Neuron (in vitro differentiated cells): ENCODE results near the gene DKK2.
A peak's percentile ranks its signal among the peaks of the same experiment; 100 is the strongest.

Experiments
- H2AFZ ChIP-seq: one replicate; pipeline ENCODE4 v1.6.1; 2013; ENCODE audit warnings: low read depth, mild to moderate bottlenecking, inconsistent platforms, low read length, moderate library complexity
- H3K27me3 ChIP-seq: one replicate; pipeline ENCODE4 v1.6.1; 2013; ENCODE audit warnings: low read length; ENCODE audit not compliant: insufficient read depth
- H3K36me3 ChIP-seq: one replicate; pipeline ENCODE4 v1.6.1; 2013; ENCODE audit warnings: low read length; ENCODE audit not compliant: insufficient read depth
- H3K4me1 ChIP-seq: one replicate; pipeline ENCODE4 v1.6.1; 2013; ENCODE audit warnings: low read length; ENCODE audit not compliant: insufficient read depth
- H3K4me3 ChIP-seq: 2 replicates; pipeline ENCODE4 v1.5.1; 2013; ENCODE audit warnings: mild to moderate bottlenecking, low read length, moderate library complexity
- H3K9me3 ChIP-seq: one replicate; pipeline ENCODE4 v1.6.1; 2013; ENCODE audit warnings: low read length

The DKK2 gene

GRCh38 chr4:107035819-107036583, at the start of gene DKK2:
Gene DKK2, minus strand, starts transcription at chr4:107036313. Its CDS starts 722 bp downstream, at chr4:107035591.
- peaks cover 42% of the 10 kb centered on the region for H3K27me3 ChIP-seq

GRCh38 chr4:107077192-107077591, 41.1 kb upstream of the DKK2 start:
- H3K9me3 ChIP-seq = no peaks in the 10 kb centered on the region
- no peaks in the 10 kb centered on the region for H3K36me3 ChIP-seq
- no peak overlapping the region for H3K4me3 ChIP-seq
- no peaks in the 10 kb centered on the region for H3K27me3 ChIP-seq
- no peak overlapping the region for H2AFZ ChIP-seq
- no peaks in the 10 kb centered on the region for H3K4me1 ChIP-seq

More at GRCh38 chr4:107035819-107036583, at the start of gene DKK2:
- peak within 1 kb of the TSS; percentile 54 for H3K4me3 ChIP-seq
- H3K4me1 ChIP-seq = peaks cover 34% of the 10 kb centered on the region
- no peaks in the 10 kb centered on the region for H3K36me3 ChIP-seq
- H2AFZ ChIP-seq = peak within 1 kb of the TSS; percentile 59
- H3K9me3 ChIP-seq = no peaks in the 10 kb centered on the region

- H3K36me3 ChIP-seq = no peaks in the 10 kb centered on the region
- no peak overlapping the region for H2AFZ ChIP-seq
- no peaks in the 10 kb centered on the region for H3K27me3 ChIP-seq
- no peaks in the 10 kb centered on the region for H3K4me1 ChIP-seq
- H3K9me3 ChIP-seq = no peaks in the 10 kb centered on the region
- H3K4me3 ChIP-seq = no peak overlapping the region
Observed at GRCh38 chr4:107072836-107073736, 37.0 kb upstream of the DKK2 start.

GRCh38 chr4:107071108-107071507, 35.0 kb upstream of the DKK2 start:
- Histone ChIP-seq H3K36me3 (no peaks in the 10 kb centered on the region), H3K27me3 (no peaks in the 10 kb centered on the region), H2AFZ (no peak overlapping the region), H3K4me3 (no peak overlapping the region), H3K4me1 (no peaks in the 10 kb centered on the region), H3K9me3 (no peaks in the 10 kb centered on the region)

- no peaks in the 10 kb centered on the region for H3K27me3 ChIP-seq
- H2AFZ ChIP-seq = no peak overlapping the region
- H3K36me3 ChIP-seq = no peaks in the 10 kb centered on the region
- H3K4me1 ChIP-seq = no peaks in the 10 kb centered on the region
- no peaks in the 10 kb centered on the region for H3K9me3 ChIP-seq
- no peak overlapping the region for H3K4me3 ChIP-seq
Observed at GRCh38 chr4:107069049-107069448, 32.9 kb upstream of the DKK2 start.

GRCh38 chr4:107068116-107068515, 32.0 kb upstream of the DKK2 start:
- H3K9me3 ChIP-seq = no peaks in the 10 kb centered on the region
- H3K27me3 ChIP-seq = no peaks in the 10 kb centered on the region
- H3K4me1 ChIP-seq = no peaks in the 10 kb centered on the region
- H2AFZ ChIP-seq = no peak overlapping the region
- no peak overlapping the region for H3K4me3 ChIP-seq
- no peaks in the 10 kb centered on the region for H3K36me3 ChIP-seq

- no peaks in the 10 kb centered on the region for H3K36me3 ChIP-seq
- no peaks in the 10 kb centered on the region for H3K27me3 ChIP-seq
- H3K4me3 ChIP-seq = no peak overlapping the region
- H3K4me1 ChIP-seq = no peaks in the 10 kb centered on the region
- H2AFZ ChIP-seq = no peak overlapping the region
- H3K9me3 ChIP-seq = no peaks in the 10 kb centered on the region
Observed at GRCh38 chr4:107066621-107067020, 30.5 kb upstream of the DKK2 start.

GRCh38 chr4:107065201-107065600, 29.1 kb upstream of the DKK2 start:
- Histone ChIP-seq H3K4me3 (no peak overlapping the region), H3K9me3 (no peaks in the 10 kb centered on the region), H3K27me3 (no peaks in the 10 kb centered on the region), H2AFZ (no peak overlapping the region), H3K4me1 (no peaks in the 10 kb centered on the region), H3K36me3 (no peaks in the 10 kb centered on the region)

- Histone ChIP-seq H3K36me3 (no peaks in the 10 kb centered on the region), H3K9me3 (no peaks in the 10 kb centered on the region), H3K27me3 (no peaks in the 10 kb centered on the region), H3K4me3 (no peak overlapping the region), H2AFZ (no peak overlapping the region), H3K4me1 (no peaks in the 10 kb centered on the region)
Observed at GRCh38 chr4:107060388-107060787, 24.3 kb upstream of the DKK2 start.

- no peaks in the 10 kb centered on the region for H3K4me1 ChIP-seq
- H3K4me3 ChIP-seq = no peak overlapping the region
- no peaks in the 10 kb centered on the region for H3K36me3 ChIP-seq
- H2AFZ ChIP-seq = no peak overlapping the region
- H3K9me3 ChIP-seq = no peaks in the 10 kb centered on the region
- H3K27me3 ChIP-seq = no peaks in the 10 kb centered on the region
Observed at GRCh38 chr4:107058828-107059227, 22.7 kb upstream of the DKK2 start.

- Histone ChIP-seq H2AFZ (no peak overlapping the region), H3K4me1 (no peaks in the 10 kb centered on the region), H3K4me3 (no peak overlapping the region), H3K9me3 (no peaks in the 10 kb centered on the region), H3K36me3 (no peaks in the 10 kb centered on the region), H3K27me3 (no peaks in the 10 kb centered on the region)
Observed at GRCh38 chr4:107050525-107051135, 14.5 kb upstream of the DKK2 start.

GRCh38 chr4:107046261-107046660, 10.1 kb upstream of the DKK2 start:
- Histone ChIP-seq H3K4me3 (no peak overlapping the region), H3K4me1 (no peaks in the 10 kb centered on the region), H3K36me3 (no peaks in the 10 kb centered on the region), H3K9me3 (no peaks in the 10 kb centered on the region), H2AFZ (no peak overlapping the region), H3K27me3 (no peaks in the 10 kb centered on the region)

GRCh38 chr4:107044170-107044569, 8.1 kb upstream of the DKK2 start:
- Histone ChIP-seq H3K4me1 (no peaks in the 10 kb centered on the region), H3K27me3 (peaks cover 7% of the 10 kb centered on the region), H3K36me3 (no peaks in the 10 kb centered on the region), H3K4me3 (no peak overlapping the region), H2AFZ (no peak overlapping the region), H3K9me3 (no peaks in the 10 kb centered on the region)
